GM21390 (cell line): ENCODE results near the gene OBSCN.

Experiments
- ATAC-seq: cut with Tn5 transposase; IDR thresholded peaks from one replicate; pipeline ENCODE4 v1.9.1; 2021; ENCODE audit not compliant: unreplicated experiment

The OBSCN gene

GRCh38 chr1:228428412-228428811, 220.6 kb downstream of the OBSCN start:
- no peak for ATAC-seq
